Nephron progenitor cell (in vitro differentiated cells): ENCODE measurements around the gene NR4A1.
A peak's percentile ranks its signal among the peaks of the same experiment; 100 is the strongest.

Experiments
- DNase-seq: peaks from one replicate; pipeline ENCODE4 v3.0.0; 2021
- H3K27ac Mint-ChIP-seq: 2 replicates; pipeline ENCODE4 v1.8.0; 2021; ENCODE audit warnings: mild to moderate bottlenecking, moderate library complexity, mixed read lengths
- H3K27me3 Mint-ChIP-seq: 2 replicates; pipeline ENCODE4 v1.8.0; 2021; ENCODE audit warnings: mild to moderate bottlenecking, low read depth, mixed read lengths; ENCODE audit not compliant: poor library complexity
- H3K36me3 Mint-ChIP-seq: 2 replicates; pipeline ENCODE4 v1.8.0; 2021; ENCODE audit warnings: low read depth, mixed read lengths
- H3K4me1 Mint-ChIP-seq: 2 replicates; pipeline ENCODE4 v1.8.0; 2021; ENCODE audit warnings: mixed read lengths
- H3K4me3 Mint-ChIP-seq: 2 replicates; pipeline ENCODE4 v1.8.0; 2021; ENCODE audit warnings: mild to moderate bottlenecking, moderate library complexity, mixed read lengths
- H3K9me3 Mint-ChIP-seq: 2 replicates; pipeline ENCODE4 v1.8.0; 2021; ENCODE audit warnings: mild to moderate bottlenecking, moderate library complexity, mixed read lengths
- CTCF ChIP-seq: fragments of 200-600 bp; sonication (generic); IDR thresholded peaks from 2 replicates; pipeline ENCODE4 v1.5.0; 2021; ENCODE audit warnings: antibody characterized with exemption

Gene NR4A1

GRCh38 chr12:52050758-52051541 lies at the start of gene NR4A1:
Gene NR4A1 (plus strand): TSS chr12:52051442. CDS start chr12:52054329, 2,887 bp downstream.
- TF ChIP-seq CTCF, result no peak
- Mint-ChIP-seq H3K9me3 (no peaks in the 10 kb centered on the region), H3K27me3 (peaks cover 21% of the 10 kb centered on the region), H3K27ac (peak within 1 kb of the TSS; percentile 83), H3K4me1 (peaks cover 32% of the 10 kb centered on the region), H3K4me3 (peak within 1 kb of the TSS; percentile 87), H3K36me3 (no peaks in the 10 kb centered on the region)
- DNase-seq, result peak; percentile 99

- Mint-ChIP-seq H3K4me1 (peaks cover 42% of the 10 kb centered on the region), H3K4me3 (no peak overlapping the region), H3K27me3 (peaks cover 18% of the 10 kb centered on the region), H3K36me3 (peaks cover 24% of the 10 kb centered on the region), H3K9me3 (no peaks in the 10 kb centered on the region), H3K27ac (no peak overlapping the region)
- DNase-seq, result no peak
- no peak for TF ChIP-seq CTCF
Measured at GRCh38 chr12:52003016-52003550, 48.2 kb upstream of the NR4A1 start.

- TF ChIP-seq CTCF, result no peak
- Mint-ChIP-seq H3K27me3 (peaks cover 23% of the 10 kb centered on the region), H3K9me3 (no peaks in the 10 kb centered on the region), H3K4me3 (no peak overlapping the region), H3K4me1 (peaks cover 47% of the 10 kb centered on the region), H3K36me3 (peaks cover 22% of the 10 kb centered on the region), H3K27ac (no peak overlapping the region)
- no peak for DNase-seq
Measured at GRCh38 chr12:52003591-52003990, 47.7 kb upstream of the NR4A1 start.

GRCh38 chr12:52004042-52004648 lies 47.1 kb upstream of the NR4A1 start:
- Mint-ChIP-seq H3K4me1 (peaks cover 52% of the 10 kb centered on the region), H3K27ac (no peak overlapping the region), H3K4me3 (no peak overlapping the region), H3K9me3 (no peaks in the 10 kb centered on the region), H3K36me3 (peaks cover 18% of the 10 kb centered on the region), H3K27me3 (peaks cover 29% of the 10 kb centered on the region)
- DNase-seq, result peak; percentile 52
- peak; percentile 48 for TF ChIP-seq CTCF

GRCh38 chr12:52005218-52005902 lies 45.9 kb upstream of the NR4A1 start:
- no peak for DNase-seq
- H3K27ac Mint-ChIP-seq, result no peak overlapping the region
- peaks cover 6% of the 10 kb centered on the region for H3K36me3 Mint-ChIP-seq
- peak overlapping the region; percentile 89 for H3K4me3 Mint-ChIP-seq
- peaks cover 63% of the 10 kb centered on the region for H3K4me1 Mint-ChIP-seq
- peaks cover 30% of the 10 kb centered on the region for H3K27me3 Mint-ChIP-seq
- no peaks in the 10 kb centered on the region for H3K9me3 Mint-ChIP-seq
- TF ChIP-seq CTCF, result no peak
